HEK293 (cell line): Measurements from ENCODE around the gene PTPN11.

Experiments
- GLI4 ChIP-seq: fragments of 450-650 bp; formaldehyde crosslinking; IDR thresholded peaks from 2 replicates; pipeline ENCODE4 v1.5.1; 2016; ENCODE audit warnings: missing biosample characterization, missing genetic modification characterization
- KLF16 ChIP-seq: fragments of 450-650 bp; formaldehyde crosslinking; IDR thresholded peaks from 2 replicates; pipeline ENCODE4 v1.5.1; 2017; ENCODE audit warnings: missing biosample characterization, missing genetic modification characterization
- PBX3 ChIP-seq: sonication (generic); formaldehyde crosslinking; IDR thresholded peaks from 2 replicates; pipeline ENCODE4 v1.8.1; 2022; ENCODE audit warnings: mild to moderate bottlenecking, moderate library complexity, missing genetic modification reagents
- TCF7L2 ChIP-seq: IDR thresholded peaks from 2 replicates; pipeline ENCODE4 v1.6.1; 2011; ENCODE audit warnings: low read depth, mild to moderate bottlenecking, inconsistent platforms, low read length, moderate library complexity, borderline replicate concordance
- TRIM28 ChIP-seq: IDR thresholded peaks from 2 replicates; pipeline ENCODE4 v1.6.1; 2011; ENCODE audit warnings: low read length, control low read depth, borderline replicate concordance
- ZNF19 ChIP-seq: fragments of 450-650 bp; formaldehyde crosslinking; IDR thresholded peaks from 2 replicates; pipeline ENCODE4; 2016; ENCODE audit warnings: missing biosample characterization, missing genetic modification characterization, low read depth
- ZNF202 ChIP-seq: fragments of 450-650 bp; formaldehyde crosslinking; IDR thresholded peaks from 2 replicates; pipeline ENCODE4 v1.5.1; 2016; ENCODE audit warnings: missing biosample characterization, missing genetic modification characterization, borderline replicate concordance
- ZNF404 ChIP-seq: fragments of 450-650 bp; formaldehyde crosslinking; IDR thresholded peaks from 2 replicates; pipeline ENCODE4 v1.5.1; 2017; ENCODE audit warnings: missing biosample characterization, missing genetic modification characterization
- TF ChIP-seq, protein P1 (sequence below): fragments of 450-650 bp; formaldehyde crosslinking; IDR thresholded peaks from 2 replicates; pipeline ENCODE4 v1.5.1; 2016; ENCODE audit warnings: missing biosample characterization, missing genetic modification characterization
- TF ChIP-seq, protein P2 (sequence below): fragments of 450-650 bp; formaldehyde crosslinking; IDR thresholded peaks from 2 replicates; pipeline ENCODE4 v1.5.1; 2016; ENCODE audit warnings: missing biosample characterization, missing genetic modification characterization

- TF ChIP-seq TRIM28 (no peak), TCF7L2 (no peak), ZNF404 (no peak), GLI4 (tag by site-specific recombination) (no peak), ZNF202 (no peak), PBX3 (CRISPR knock-in tag) (no peak), KLF16 (tag by site-specific recombination) (no peak), ZNF19 (tag by site-specific recombination) (no peak)
- TF ChIP-seq, protein P1, sequence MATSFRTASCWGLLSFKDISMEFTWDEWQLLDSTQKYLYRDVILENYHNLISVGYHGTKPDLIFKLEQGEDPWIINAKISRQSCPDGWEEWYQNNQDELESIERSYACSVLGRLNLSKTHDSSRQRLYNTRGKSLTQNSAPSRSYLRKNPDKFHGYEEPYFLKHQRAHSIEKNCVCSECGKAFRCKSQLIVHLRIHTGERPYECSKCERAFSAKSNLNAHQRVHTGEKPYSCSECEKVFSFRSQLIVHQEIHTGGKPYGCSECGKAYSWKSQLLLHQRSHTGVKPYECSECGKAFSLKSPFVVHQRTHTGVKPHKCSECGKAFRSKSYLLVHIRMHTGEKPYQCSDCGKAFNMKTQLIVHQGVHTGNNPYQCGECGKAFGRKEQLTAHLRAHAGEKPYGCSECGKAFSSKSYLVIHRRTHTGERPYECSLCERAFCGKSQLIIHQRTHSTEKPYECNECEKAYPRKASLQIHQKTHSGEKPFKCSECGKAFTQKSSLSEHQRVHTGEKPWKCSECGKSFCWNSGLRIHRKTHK (tag by site-specific recombination), result no peak
- TF ChIP-seq, protein P2, sequence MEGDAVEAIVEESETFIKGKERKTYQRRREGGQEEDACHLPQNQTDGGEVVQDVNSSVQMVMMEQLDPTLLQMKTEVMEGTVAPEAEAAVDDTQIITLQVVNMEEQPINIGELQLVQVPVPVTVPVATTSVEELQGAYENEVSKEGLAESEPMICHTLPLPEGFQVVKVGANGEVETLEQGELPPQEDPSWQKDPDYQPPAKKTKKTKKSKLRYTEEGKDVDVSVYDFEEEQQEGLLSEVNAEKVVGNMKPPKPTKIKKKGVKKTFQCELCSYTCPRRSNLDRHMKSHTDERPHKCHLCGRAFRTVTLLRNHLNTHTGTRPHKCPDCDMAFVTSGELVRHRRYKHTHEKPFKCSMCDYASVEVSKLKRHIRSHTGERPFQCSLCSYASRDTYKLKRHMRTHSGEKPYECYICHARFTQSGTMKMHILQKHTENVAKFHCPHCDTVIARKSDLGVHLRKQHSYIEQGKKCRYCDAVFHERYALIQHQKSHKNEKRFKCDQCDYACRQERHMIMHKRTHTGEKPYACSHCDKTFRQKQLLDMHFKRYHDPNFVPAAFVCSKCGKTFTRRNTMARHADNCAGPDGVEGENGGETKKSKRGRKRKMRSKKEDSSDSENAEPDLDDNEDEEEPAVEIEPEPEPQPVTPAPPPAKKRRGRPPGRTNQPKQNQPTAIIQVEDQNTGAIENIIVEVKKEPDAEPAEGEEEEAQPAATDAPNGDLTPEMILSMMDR (tag by site-specific recombination), result no peak
Measured at GRCh38 chr12:112422531-112422930, 3.8 kb downstream of the PTPN11 start.
